Stimulated activated CD8-positive, alpha-beta memory T cell treated with anti-CD3 and anti-CD28 coated beads, Interleukin-4, amount 100 ng/mL, for 48 hours (primary cell): ENCODE results near the gene ALDH4A1.
A peak's percentile ranks its signal among the peaks of the same experiment; 100 is the strongest.
"Not testable (repeated sequence)": the region's sequence is repeated elsewhere in the genome, so short reads cannot be mapped to it uniquely, and the experiment has no call there.

ENCODE experiments used
- DNase-seq: peaks from one replicate; pipeline ENCODE4 v3.0.0-alpha.2; 2020

ALDH4A1 gene

GRCh38 chr1:18875107-18875795 lies 27.1 kb downstream of the ALDH4A1 start:
- DNase-seq = peak; percentile 87

GRCh38 chr1:18874600-18874999 lies 27.8 kb downstream of the ALDH4A1 start:
- no peak for DNase-seq

GRCh38 chr1:18874036-18874435 lies 28.3 kb downstream of the ALDH4A1 start:
- DNase-seq = no peak

- DNase-seq = no peak
Measured at GRCh38 chr1:18872071-18872611, 30.2 kb downstream of the ALDH4A1 start.

GRCh38 chr1:18871401-18872070 lies 30.8 kb downstream of the ALDH4A1 start:
- DNase-seq = no peak

- no peak for DNase-seq
Measured at GRCh38 chr1:18870957-18871356, 31.4 kb downstream of the ALDH4A1 start.

GRCh38 chr1:18870595-18870865 lies 31.8 kb downstream of the ALDH4A1 start:
- not testable (repeated sequence) for DNase-seq

- DNase-seq = no peak
Measured at GRCh38 chr1:18869847-18870594, 32.3 kb downstream of the ALDH4A1 start.

GRCh38 chr1:18868801-18869424 lies 33.4 kb downstream of the ALDH4A1 start:
- no peak for DNase-seq

- DNase-seq = no peak
Measured at GRCh38 chr1:18868354-18868753, 34.0 kb downstream of the ALDH4A1 start.

GRCh38 chr1:18866846-18867245 lies 35.5 kb downstream of the ALDH4A1 start:
- no peak for DNase-seq

GRCh38 chr1:18866314-18866713 lies 36.0 kb downstream of the ALDH4A1 start:
- DNase-seq = no peak

GRCh38 chr1:18865176-18865575 lies 37.2 kb downstream of the ALDH4A1 start:
- no peak for DNase-seq

GRCh38 chr1:18861590-18861989 lies 40.8 kb downstream of the ALDH4A1 start:
- DNase-seq = no peak

GRCh38 chr1:18861082-18861481 lies 41.3 kb downstream of the ALDH4A1 start:
- no peak for DNase-seq

- DNase-seq = no peak
Measured at GRCh38 chr1:18859560-18859959, 42.8 kb downstream of the ALDH4A1 start, which contains the start of gene TAS1R2. Gene TAS1R2 (minus strand): TSS chr1:18859660. CDS start chr1:18859660, 0 bp downstream.

GRCh38 chr1:18858070-18858688 lies 44.2 kb downstream of the ALDH4A1 start:
- DNase-seq = no peak

- no peak for DNase-seq
Measured at GRCh38 chr1:18856435-18856834, 45.9 kb downstream of the ALDH4A1 start.

- DNase-seq = no peak
Measured at GRCh38 chr1:18855573-18855972, 46.8 kb downstream of the ALDH4A1 start.

- no peak for DNase-seq
Measured at GRCh38 chr1:18854331-18855025, 47.9 kb downstream of the ALDH4A1 start.

- DNase-seq = no peak
Measured at GRCh38 chr1:18852501-18852900, 49.9 kb downstream of the ALDH4A1 start.

GRCh38 chr1:18849261-18849711 lies 53.1 kb downstream of the ALDH4A1 start:
- no peak for DNase-seq
